Stromal cell of bone marrow (primary cell): ENCODE results near the gene MGST1.
A peak's percentile ranks its signal among the peaks of the same experiment; 100 is the strongest.

Experiments used
- DNase-seq: peaks from one replicate; pipeline ENCODE4 v3.0.0-alpha.2; 2012; ENCODE audit warnings: low read depth

Gene MGST1, protein sequence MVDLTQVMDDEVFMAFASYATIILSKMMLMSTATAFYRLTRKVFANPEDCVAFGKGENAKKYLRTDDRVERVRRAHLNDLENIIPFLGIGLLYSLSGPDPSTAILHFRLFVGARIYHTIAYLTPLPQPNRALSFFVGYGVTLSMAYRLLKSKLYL

GRCh38 chr12:16347391-16348298 is at the start of gene MGST1:
MGST1 (plus strand) TSS chr12:16347645; CDS start chr12:16354253, 6,608 bp downstream.
- DNase-seq, result no peak

GRCh38 chr12:16299403-16299802 is 48.0 kb upstream of the MGST1 start:
- DNase-seq, result peak; percentile 42

GRCh38 chr12:16300122-16300521 is 47.3 kb upstream of the MGST1 start:
- peak; percentile 12 for DNase-seq

DNA sequence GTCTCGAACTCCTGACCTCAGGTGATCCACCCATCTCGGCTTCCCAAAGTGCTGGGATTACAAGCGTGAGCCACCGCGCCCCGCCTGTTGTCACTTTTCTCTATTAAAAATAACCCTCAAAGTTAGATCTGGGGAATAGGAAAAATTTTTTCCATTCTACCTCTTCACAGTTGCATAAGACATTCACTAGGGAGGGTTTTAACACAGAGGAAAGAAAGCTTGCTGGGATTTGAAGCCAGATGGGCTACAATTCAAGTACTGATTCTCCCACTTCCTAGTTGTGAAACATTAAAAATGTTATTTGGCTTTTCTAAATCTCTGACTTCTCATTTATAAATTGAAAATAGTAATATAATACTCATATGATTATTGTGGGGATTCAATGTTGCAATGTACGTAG is 46.7 kb upstream of the MGST1 start:
- DNase-seq, result peak; percentile 59

- no peak for DNase-seq
Observed at GRCh38 chr12:16303939-16304338, 43.5 kb upstream of the MGST1 start.

DNA sequence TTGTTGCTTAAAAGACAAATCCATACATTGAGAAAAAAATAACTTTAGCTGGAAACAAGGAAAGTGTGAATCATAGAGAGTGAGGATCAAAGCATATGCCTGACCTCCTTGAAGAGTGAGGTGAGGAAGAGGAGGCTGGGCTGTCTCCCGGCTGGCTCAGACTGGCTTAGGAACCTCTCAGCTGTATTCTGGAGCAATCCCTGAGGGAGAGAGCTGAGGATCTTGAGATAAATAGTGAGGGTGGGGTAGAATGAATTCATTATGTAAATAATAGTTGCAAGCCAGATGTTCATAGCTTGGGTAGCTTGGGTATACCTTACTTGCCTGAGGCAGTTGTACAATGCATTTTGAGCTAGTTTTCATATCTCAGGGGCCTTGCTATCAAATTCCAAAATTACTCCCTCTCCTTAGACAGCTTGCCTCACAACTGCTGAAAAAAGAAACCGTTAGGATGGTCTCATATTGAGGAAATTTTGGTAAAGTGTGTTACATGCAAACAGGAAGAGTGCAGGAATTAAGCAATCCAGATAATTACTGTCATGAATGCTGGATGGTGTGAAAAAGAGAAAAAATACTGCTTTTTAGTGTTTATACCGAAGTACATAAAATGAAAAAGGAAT is 39.5 kb upstream of the MGST1 start:
- no peak for DNase-seq

- no peak for DNase-seq
Observed at GRCh38 chr12:16310934-16311333, 36.5 kb upstream of the MGST1 start.

DNA sequence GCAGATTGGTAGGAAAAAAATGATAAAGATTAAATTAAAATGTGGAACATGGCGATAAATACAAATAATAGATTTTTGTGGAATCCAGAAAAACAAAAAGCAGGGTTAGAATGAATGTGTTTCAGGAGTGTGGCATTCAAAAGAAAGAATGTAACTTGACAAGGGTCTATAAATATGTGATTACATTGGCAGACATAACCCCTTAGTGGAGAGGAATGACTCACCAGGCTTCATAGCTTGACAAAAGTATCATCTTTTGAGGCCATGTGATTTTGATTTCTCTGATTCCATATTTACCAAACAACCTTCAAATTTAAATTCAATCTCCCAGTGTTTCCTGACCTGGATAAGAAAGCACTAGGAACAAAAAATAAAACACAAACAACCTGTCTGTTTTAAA is 24.4 kb upstream of the MGST1 start:
- DNase-seq, result no peak

DNA sequence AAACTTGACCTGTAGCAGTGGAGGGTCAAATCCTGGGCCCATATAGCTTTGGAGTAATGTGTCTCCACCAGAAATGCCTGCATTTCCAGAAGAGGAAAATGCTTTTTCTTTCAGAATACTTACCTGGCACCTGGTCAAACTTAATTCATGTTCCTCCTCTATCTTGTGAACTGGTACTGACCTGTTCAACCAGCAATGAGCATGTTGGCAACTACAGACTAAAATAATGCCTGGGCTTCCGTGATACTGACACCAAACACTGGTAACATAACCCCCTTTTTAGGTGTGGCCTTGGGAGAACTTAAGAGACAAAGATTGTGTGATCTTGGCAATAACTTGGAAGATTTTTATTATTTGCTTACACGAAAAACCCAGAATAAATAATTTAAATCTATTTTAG is 23.8 kb upstream of the MGST1 start:
- no peak for DNase-seq

DNA sequence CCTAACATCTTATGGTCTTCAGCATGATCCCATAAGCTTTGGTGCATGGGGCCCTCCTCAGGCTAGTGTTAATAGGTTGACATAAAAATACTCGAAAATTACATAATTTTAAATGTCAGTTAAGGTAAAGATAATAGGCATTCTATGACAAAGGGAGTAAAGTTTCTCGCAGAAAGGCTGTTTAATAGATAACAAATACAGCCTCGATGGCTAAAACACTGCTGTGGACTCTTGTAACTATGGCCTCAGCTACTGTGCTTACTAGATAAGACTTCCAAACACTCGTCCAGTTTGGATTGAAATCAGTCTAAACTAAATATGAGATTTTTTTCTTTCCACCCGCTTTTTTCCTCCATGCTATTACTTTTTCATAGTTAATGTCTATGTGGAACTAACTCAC is 23.2 kb upstream of the MGST1 start:
- no peak for DNase-seq

DNA sequence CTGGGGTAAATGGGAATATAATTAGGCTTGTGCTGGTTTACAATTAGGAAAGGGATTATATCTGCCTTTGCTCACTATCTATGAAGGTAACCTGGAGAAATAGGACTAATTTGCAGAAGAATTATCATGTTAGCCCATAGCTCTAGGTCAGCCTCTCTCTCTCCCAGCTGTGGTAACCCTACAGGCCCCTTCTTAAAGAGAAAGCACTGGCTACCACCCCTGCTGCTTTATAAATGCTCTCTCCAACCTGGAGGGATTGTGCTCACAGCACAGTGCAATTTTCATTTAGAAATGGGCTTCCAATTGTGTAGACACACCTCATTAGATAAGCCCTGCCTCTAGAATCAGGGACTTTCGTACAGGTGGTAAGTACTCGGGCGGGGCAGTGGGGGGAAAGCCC is 22.7 kb upstream of the MGST1 start:
- DNase-seq, result no peak

- DNase-seq, result no peak
Observed at GRCh38 chr12:16325426-16325825, 22.0 kb upstream of the MGST1 start.

DNA sequence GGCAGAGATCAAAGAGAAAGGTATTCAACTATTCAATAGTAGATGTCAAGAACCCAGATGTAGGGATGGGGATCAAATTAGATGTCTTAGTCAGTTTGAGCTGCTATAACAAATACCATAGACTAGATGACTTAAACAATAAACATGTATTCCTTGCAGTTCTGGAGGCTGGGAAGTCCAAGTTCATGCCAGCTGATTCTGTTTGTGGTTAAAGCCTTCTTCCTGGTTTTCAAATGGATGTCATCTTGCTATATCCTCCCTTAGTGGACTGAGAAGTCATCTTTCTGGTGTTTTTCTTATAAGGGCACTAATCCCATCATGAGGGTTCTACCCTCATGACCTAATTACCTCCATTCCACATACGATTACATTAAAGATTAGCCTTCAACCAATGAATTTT is 19.5 kb upstream of the MGST1 start:
- no peak for DNase-seq

DNA sequence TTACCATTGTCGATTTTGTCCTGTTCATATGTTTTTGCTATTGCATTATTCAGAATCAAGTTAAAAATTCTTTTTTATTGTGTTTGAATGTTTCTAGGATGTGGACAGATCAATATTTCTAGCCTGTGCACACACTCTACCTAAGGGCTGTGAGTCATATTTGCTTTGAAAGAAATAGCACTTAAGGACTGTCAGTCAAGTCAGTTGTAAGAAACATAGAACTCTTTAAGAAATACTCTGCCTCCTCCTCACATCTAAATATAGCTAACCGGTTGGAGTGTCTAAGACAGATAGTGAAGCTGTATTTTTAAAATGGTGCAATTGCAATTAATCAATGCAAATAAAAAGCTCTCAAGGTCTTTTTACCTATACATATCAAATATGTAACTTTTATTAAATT is 17.9 kb upstream of the MGST1 start:
- no peak for DNase-seq

- DNase-seq, result no peak
Observed at GRCh38 chr12:16330560-16330959, 16.9 kb upstream of the MGST1 start.

GRCh38 chr12:16331998-16332397 is 15.4 kb upstream of the MGST1 start:
- DNase-seq, result no peak

GRCh38 chr12:16335838-16336237 is 11.6 kb upstream of the MGST1 start:
- no peak for DNase-seq

GRCh38 chr12:16344269-16344668 is 3.2 kb upstream of the MGST1 start:
- no peak for DNase-seq

- DNase-seq, result no peak
Observed at GRCh38 chr12:16345105-16345504, 2.3 kb upstream of the MGST1 start.

DNA sequence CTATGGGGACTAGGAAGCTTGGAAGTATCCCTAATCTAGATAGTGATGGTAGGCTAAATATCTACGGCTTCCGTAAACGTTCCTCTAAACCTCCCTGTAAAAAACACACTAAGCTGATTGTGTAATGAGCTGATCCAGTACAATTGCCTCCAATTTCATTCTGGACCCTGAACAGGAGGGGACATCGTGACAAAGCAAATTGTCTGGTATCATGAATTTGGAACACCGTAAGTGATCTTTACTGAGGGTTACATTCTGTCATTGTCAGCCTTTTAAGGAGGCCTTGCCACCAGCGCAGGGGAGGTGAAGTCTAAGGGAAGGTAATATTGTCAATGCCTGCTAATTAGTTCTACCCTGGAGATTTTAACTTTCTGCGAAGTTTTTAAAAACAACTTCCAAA is 487 bp upstream of the MGST1 start:
- DNase-seq, result no peak

GRCh38 chr12:16348435-16349130 is 1.1 kb downstream of the MGST1 start:
- no peak for DNase-seq

DNA sequence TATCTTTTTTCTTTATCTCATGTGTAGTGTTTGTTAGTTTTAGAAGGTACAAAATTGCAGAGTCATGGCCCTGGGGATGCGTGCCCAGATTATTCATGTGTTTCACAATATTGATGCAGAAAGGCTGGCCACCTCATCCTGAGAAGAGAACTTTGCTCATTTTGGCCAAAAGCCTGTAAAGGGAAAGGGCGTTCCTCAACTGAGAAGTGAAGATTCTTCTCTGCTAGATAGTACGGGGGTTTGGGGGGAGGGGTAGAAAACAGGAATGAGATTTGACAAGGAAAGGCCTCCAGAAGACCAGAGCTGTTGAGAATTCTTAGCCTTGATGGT is 1.7 kb downstream of the MGST1 start:
- DNase-seq, result peak; percentile 91

DNA sequence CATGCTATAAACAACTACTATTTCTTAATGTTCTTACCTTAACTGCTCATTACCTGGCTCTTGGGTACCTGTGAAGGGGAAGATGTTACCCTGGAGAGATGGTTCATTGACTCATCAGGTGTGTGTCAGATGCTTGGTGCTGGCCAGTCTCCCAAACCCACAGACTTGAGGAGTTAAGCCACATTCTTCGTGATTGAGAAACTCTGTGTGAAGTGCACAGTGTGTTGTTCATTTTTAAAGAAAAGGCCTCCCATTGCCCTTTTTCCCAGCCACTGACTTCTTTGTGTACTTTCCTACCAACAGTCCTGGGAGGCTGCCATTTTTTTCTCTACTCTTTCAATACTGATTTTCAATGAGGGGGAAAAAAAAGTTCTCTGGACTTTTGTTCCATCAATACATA is 3.2 kb downstream of the MGST1 start:
- DNase-seq, result peak; percentile 87
